Peyer's patch (tissue), 4 donors: ENCODE results near the gene HTRA2. TPM values are rescaled to one million over a fixed set of nuclear protein-coding genes. Genes with fewer than 3 reads are reported as not detected.

ENCODE experiments used
- DNase-seq, 3 donors: peaks; one replicate each; pipeline ENCODE4 v3.0.0-alpha.2; 2017 to 2019
- H3K27ac ChIP-seq, 4 donors: fragments of 200-600 bp; sonication (generic); one replicate each; pipeline ENCODE4 v1.5.1; 2016 to 2019
- H3K27me3 ChIP-seq, 2 donors: fragments of 200-600 bp; sonication (generic); one replicate each; pipeline ENCODE4 v1.5.1; 2019
- H3K36me3 ChIP-seq, 3 donors: fragments of 200-600 bp; sonication (generic); one replicate each; pipeline ENCODE4 v1.5.1; 2016 to 2019
- H3K4me1 ChIP-seq, 4 donors: fragments of 200-600 bp; sonication (generic); one replicate each; pipeline ENCODE4 v1.5.1; 2016 to 2019
- H3K4me3 ChIP-seq, 4 donors: fragments of 200-600 bp; sonication (generic); 1 replicate in 3 of 4; 2 replicates in 1 of 4; pipeline ENCODE4 v1.5.1; 2016 to 2019; ENCODE audit warnings: mild to moderate bottlenecking in 1 of 4
- H3K9me3 ChIP-seq, 4 donors: fragments of 200-600 bp; sonication (generic); one replicate each; pipeline ENCODE4 v1.5.1; 2016 to 2019; ENCODE audit warnings: mild to moderate bottlenecking in 1 of 4
- POLR2A ChIP-seq, 2 donors: fragments of 450-650 bp; IDR thresholded peaks; one replicate each; pipeline ENCODE4 v1.5.1; 2017; ENCODE audit warnings: antibody characterized with exemption in 2 of 2, mild to moderate bottlenecking in 2 of 2, moderate library complexity in 2 of 2
- total RNA-seq, 4 donors: library from RNA; depleted of rRNA; stranded (reverse); fragments of >200 nt; gene quantifications; one replicate each; pipeline ENCODE4 v1.1.0, GENCODE V29; 2016
- TF ChIP-seq, protein P1 (sequence below), 6 experiments: fragments of 450-650 bp in 4 of 6; fragments of 200-600 bp in 2 of 6; sonication (generic) in 1 of 6; IDR thresholded peaks; one replicate each; pipeline ENCODE4 v1.5.1; 2017 to 2019; ENCODE audit warnings: antibody characterized with exemption in 6 of 6, mild to moderate bottlenecking in 3 of 6, moderate library complexity in 1 of 6

Gene HTRA2
- total RNA-seq, 4 donors from 2014 or later = 20.6 to 25.5 (median 24.2) TPM

- Histone ChIP-seq H3K4me3 (peak within 1 kb of the TSS; percentile 30 to 60 (median 52)), H3K36me3 (peaks cover 0 to 1% (median 0%) of the 10 kb centered on the region in 3 donors), H3K4me1 (peaks cover 3 to 53% (median 26%) of the 10 kb centered on the region in 4 donors), H3K27ac (peak within 1 kb of the TSS in 3 of 4 donors; percentile 16 to 49 (median 29)), H3K27me3 (no peaks in the 10 kb centered on the region), H3K9me3 (no peaks in the 10 kb centered on the region)
- TF ChIP-seq, protein P1, sequence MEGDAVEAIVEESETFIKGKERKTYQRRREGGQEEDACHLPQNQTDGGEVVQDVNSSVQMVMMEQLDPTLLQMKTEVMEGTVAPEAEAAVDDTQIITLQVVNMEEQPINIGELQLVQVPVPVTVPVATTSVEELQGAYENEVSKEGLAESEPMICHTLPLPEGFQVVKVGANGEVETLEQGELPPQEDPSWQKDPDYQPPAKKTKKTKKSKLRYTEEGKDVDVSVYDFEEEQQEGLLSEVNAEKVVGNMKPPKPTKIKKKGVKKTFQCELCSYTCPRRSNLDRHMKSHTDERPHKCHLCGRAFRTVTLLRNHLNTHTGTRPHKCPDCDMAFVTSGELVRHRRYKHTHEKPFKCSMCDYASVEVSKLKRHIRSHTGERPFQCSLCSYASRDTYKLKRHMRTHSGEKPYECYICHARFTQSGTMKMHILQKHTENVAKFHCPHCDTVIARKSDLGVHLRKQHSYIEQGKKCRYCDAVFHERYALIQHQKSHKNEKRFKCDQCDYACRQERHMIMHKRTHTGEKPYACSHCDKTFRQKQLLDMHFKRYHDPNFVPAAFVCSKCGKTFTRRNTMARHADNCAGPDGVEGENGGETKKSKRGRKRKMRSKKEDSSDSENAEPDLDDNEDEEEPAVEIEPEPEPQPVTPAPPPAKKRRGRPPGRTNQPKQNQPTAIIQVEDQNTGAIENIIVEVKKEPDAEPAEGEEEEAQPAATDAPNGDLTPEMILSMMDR (IDR thresholded peaks at IDR 0.05) = no peak
- peak in 1 of 2 donors; percentile 18 for TF ChIP-seq POLR2A (IDR thresholded peaks at IDR 0.05)
- peak in 1 of 3 donors; percentile 63 for DNase-seq
Observed at GRCh38 chr2:74499267-74499939, 30.3 kb upstream of the HTRA2 start, which contains the start of gene LBX2. Gene LBX2, minus strand, starts transcription at chr2:74499603. Its CDS starts 66 bp downstream, at chr2:74499537.

GRCh38 chr2:74499940-74500577, 29.7 kb upstream of the HTRA2 start:
- TF ChIP-seq POLR2A (IDR thresholded peaks at IDR 0.05) = no peak
- TF ChIP-seq, protein P1 (IDR thresholded peaks at IDR 0.05) = no peak
- Histone ChIP-seq H3K27ac (no peak overlapping the region), H3K4me3 (peak overlapping the region in 2 of 4 donors; percentile 50 to 53), H3K36me3 (peaks cover 0 to 3% (median 0%) of the 10 kb centered on the region in 3 donors), H3K27me3 (no peaks in the 10 kb centered on the region), H3K4me1 (peaks cover 3 to 59% (median 26%) of the 10 kb centered on the region in 4 donors), H3K9me3 (no peaks in the 10 kb centered on the region)
- DNase-seq = no peak

- no peak for DNase-seq
- no peak overlapping the region for H3K4me3 ChIP-seq
- H3K4me1 ChIP-seq = peaks cover 3 to 64% (median 26%) of the 10 kb centered on the region in 4 donors
Observed at GRCh38 chr2:74500578-74500946, 29.2 kb upstream of the HTRA2 start.

DNA sequence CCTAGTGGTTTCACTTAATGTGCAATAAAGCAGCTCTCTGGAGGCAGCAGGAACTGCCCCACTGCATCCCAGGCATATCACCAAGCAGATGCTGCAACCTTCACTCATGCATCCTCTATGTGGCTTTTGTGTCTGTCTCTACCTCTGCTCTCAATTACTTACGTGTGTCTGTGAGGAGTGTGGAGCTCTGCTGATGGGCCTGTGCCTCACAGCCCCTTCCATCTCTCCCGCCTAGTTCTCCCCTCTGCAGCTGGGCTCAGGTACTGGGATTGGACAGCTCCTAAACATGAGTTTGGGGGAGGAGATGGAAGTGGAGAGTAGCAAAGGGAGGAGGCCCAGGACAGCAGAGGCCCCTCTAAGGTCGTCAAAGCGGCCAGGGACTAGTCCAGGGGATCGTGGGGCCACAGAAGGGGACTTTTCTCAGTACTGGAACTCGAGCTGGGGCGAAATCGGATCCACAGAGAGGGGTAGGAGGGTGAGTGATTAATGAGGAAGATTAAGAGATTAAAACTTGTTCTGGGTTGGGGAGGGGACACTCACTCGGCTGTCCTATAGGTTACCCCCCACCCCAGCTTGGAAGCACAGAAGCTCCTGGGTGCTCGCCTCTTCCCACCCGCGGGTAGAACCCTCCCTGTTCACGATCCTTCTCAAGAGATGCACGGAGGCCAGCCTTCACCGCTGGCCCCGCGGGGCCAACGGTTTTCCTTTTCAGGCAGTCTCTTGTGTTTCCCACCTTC, 28.2 kb upstream of the HTRA2 start:
- peaks cover 3 to 74% (median 27%) of the 10 kb centered on the region in 4 donors for H3K4me1 ChIP-seq
- TF ChIP-seq POLR2A (IDR thresholded peaks at IDR 0.05) = no peak
- TF ChIP-seq, protein P1 (IDR thresholded peaks at IDR 0.05) = no peak
- H3K27me3 ChIP-seq = no peaks in the 10 kb centered on the region
- H3K27ac ChIP-seq = no peak overlapping the region
- no peaks in the 10 kb centered on the region for H3K9me3 ChIP-seq
- DNase-seq = no peak
- H3K4me3 ChIP-seq = peak overlapping the region in 3 of 4 donors; percentile 37 to 85 (median 60)
- peaks cover 0 to 13% (median 0%) of the 10 kb centered on the region in 3 donors for H3K36me3 ChIP-seq

More at GRCh38 chr2:74500578-74500946, 29.2 kb upstream of the HTRA2 start:
- no peaks in the 10 kb centered on the region for H3K9me3 ChIP-seq
- no peak overlapping the region for H3K27ac ChIP-seq
- TF ChIP-seq POLR2A (IDR thresholded peaks at IDR 0.05) = no peak
- TF ChIP-seq, protein P1 (IDR thresholded peaks at IDR 0.05) = no peak
- H3K27me3 ChIP-seq = no peaks in the 10 kb centered on the region
- peaks cover 0 to 8% (median 0%) of the 10 kb centered on the region in 3 donors for H3K36me3 ChIP-seq

DNA sequence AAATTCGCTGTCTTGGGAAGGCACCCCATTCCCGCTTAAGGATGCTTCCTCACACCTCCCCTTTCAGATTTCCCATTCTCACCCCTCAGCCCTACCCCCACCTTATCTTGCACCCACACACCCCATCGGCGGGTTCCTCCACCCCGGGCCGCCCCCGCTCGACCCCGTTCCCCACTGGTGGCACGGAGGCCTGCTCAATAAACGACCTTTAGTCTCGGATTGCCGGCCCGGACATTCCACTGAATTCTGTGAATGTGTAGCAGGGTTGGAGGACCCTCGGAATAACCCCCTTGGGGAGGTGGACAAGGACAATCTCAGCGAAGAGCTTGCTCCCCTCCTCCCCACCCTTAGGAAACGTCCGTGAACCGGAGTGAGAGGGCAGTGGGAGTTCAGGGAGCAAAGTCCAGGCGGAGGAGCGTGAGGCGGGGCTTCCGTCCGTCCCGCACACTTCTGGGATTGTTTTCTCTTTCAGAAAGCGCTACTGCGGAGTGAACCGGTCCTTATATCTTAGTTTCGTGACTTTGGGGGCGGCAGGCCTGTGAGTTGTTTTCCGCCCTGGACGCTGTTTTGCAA, 27.5 kb upstream of the HTRA2 start:
- Histone ChIP-seq H3K4me3 (peak overlapping the region; percentile 37 to 85 (median 54)), H3K36me3 (peaks cover 0 to 13% (median 0%) of the 10 kb centered on the region in 3 donors), H3K27me3 (no peaks in the 10 kb centered on the region), H3K9me3 (no peaks in the 10 kb centered on the region), H3K27ac (peak overlapping the region; percentile 67 to 94 (median 91)), H3K4me1 (peaks cover 3 to 79% (median 29%) of the 10 kb centered on the region in 4 donors)
- peak in 2 of 3 donors; percentile 83 to 85 for DNase-seq
- peak; percentile 66 to 69 for TF ChIP-seq POLR2A (IDR thresholded peaks at IDR 0.05)
- TF ChIP-seq, protein P1 (IDR thresholded peaks at IDR 0.05) = no peak
